ENCODE measurements around the gene SLC7A8.

The SLC7A8 gene

DNA sequence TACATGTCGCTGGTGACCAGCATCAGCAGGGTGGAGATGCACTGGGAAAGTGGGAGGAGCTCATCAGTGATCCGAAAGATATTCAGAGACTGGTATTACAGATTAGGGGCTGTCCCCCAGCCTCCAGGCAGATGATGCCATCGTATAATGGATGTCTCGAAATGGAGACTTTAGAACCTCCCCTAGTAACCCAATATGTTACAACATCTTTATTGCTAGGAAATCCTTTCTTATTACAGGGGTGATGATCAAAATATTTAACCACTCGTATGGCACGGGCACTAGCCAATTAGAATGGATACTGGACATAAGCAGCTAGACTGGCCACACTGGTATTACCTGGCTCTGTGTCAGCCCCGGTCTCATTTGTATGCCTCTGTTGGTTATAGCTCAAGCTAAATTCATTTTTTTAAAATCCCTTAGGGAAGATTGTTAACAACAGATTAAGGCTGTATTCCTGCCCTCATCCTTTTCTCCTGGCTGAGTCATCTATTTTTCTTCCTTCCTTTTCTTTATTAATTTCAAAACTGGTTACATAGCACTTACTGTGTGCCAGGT is 53.6 kb downstream of the SLC7A8 start:
- DNase-seq = no peak

DNA sequence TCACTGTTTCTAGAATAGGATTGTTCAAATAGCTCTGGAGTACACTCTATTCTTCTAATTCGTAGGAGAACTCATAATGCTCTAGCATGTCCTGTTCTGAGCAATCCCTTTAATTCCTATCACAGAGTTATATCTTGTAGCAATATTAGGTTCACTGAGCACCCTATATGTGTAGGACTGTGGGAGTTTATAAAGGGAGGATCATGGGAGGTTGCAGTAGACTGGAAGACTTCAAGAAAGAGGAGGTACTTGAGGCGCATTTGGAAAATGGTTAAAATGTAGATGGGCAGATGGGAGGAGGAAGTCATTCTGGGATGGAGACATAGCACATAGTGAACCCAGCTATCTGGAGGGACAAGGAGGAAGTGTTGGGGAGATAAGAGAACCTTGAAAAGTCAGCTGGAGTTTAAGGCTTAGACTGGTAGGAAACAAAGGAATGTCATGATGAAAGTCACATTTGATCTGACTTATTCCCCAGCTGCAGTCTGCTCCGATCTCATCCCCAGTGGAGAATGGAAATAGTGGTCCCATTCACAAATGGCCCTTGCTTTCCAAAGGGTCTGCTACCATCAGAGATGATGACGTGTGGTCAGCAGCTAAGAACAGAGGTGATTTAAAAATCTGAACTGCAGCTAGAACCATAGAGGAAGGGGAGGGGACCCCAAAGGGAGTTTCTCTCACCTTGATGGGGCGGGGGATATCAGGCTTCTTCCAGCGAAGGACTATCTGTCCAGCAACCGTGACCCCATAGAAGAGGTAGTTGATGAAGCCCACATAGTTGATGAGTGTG is 54.3 kb downstream of the SLC7A8 start:
- DNase-seq = no peak

DNA sequence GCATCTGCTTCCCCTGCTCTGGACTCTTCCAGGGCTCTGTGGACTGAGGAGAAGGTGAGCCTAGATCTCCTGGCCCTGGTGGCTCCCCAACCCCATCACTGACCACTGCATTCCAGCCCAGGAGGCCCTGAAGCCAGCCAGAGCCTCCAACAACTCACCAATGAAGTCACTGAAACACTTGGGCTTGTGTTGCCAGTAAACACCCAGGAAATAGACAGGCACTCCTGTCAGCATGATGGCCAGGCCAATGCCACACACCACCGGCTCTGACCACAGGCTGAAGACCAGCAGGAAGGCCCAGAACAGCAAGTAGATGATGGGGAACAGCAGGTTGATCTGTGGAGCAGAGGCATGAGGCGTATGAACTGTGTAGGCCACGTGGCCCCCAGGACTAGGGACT is 55.6 kb downstream of the SLC7A8 start:
- DNase-seq = no peak

DNA sequence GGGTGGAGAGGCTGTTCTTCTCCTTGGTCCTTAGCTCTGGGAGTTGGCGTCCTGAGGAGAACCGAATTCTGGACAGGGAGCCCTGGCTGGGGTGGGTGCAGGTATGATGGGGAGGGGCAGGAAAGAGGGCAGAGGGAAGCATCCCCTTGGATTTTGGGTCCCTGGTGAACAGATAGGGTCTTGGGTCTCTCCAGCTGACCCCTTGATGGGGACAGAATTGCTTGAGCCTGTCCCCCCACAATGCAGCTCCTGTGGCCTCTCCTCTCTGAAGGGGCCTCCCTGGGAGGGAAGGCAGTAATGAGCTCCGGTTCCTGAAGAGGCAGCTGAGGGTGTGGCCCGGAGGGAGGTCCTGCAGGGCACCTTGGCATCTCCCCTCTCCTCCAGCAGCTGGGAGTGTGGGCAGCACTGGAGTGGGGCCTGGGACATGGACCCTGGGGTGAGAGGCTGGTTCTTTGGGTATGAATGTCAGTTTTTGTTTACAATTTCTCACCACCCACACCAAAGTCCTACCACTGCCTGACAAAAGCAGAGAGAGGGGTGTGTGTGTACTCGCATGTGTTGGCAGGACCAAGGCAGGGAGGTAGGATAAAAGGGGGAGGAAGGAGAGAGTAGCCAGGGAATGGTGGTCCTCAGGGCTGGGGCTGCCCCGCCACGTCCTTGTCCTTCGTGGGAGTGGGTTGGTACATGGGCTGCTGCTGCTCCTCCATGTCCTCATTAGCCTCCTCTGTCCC is 56.7 kb downstream of the SLC7A8 start:
- no peak for DNase-seq

DNA sequence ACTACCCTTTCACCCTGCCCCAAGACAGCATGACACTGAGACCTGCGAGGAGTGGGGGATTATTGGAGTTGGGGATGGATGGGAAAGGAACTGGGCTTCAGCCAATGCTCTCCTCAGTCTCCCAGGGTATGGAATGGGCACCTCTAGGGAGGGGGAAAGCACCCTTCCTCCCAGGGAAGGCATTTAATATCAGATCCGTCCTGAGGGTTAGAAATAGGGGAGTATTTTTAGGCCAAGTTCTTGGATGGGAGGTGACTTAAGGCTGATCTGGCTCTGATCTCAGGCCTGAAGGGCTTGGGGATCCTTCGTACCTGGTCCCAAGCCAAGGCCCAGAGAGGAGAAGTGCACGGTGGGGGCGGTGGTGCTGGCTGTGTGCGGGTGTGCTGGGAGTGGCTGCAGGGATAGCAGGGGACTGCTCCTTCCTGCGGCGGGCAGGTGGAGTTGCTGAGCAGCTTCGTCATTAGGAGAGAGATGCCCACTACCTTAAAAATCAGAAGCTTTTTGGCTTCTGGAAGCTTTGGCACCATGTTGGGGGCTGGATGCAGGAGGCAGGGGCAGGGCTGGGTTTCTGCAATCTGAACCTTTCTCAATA is 57.4 kb downstream of the SLC7A8 start:
- no peak for DNase-seq

DNA sequence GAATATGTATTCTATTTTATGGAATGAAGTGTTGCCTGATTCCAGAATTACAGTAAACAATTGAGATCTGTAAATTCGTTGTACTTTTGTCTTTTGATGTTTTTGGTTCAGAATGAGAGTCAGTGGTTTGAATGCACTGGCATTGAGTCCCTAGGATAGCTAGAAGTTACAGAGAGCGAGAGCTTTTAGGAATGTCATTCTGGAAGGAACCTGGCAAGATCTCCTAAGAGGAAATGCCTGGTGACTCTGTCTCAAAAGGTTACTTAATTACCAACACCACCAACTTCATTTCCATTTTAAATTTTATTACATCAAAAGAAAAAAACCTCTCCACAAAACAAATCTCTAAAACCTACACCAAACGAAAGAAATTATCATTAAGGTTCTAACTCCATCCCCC is 58.4 kb downstream of the SLC7A8 start:
- no peak for DNase-seq

DNA sequence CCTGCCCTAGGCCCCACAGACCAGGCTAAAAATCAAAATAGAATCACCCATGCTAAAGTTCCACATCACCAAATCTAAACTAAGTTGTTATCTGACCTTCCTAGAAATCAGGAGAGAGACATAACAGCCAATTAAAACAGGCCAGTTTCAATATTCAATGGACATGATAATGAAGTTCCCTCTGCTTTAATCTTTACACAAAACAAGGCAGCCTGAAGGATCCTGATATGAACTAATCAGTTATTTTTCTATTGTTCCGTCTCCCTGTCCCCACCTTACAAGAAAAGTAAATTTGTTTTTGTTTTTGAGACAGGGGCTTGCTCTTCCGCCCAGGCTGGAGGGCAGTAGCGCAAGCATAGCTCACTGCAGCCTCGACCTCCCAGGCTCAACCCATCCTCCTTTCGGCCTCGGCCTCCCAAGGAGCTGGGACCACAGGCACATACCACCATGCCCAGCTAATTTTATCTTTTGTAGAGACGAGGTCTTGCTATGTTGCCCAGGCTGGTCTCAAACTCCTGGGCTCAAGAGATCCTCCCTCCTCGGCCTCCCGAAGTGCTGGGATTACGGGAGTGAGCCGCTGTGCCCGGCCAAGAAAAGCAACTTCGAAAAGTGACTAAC is 59.0 kb downstream of the SLC7A8 start:
- no peak for DNase-seq

DNA sequence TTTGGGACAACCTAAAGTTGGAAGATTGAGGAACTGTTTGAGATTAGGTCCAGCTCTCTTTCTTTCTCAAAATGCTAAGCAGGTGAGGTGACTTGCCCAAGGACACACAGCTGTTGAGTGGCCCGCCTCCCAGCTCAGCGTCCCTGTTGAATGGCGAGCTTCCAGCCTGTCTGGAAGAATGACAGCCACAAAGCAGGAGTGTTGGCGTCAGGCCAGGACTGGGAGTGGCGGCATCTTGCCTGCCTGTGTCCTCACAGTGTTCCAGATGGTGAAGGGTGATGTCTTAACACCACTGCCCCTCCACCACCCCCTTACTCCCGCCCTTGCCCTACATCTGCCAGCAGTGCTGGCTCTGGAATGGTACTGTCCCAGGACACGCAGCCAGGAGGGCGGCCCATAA is 60.0 kb downstream of the SLC7A8 start:
- no peak for DNase-seq

DNA sequence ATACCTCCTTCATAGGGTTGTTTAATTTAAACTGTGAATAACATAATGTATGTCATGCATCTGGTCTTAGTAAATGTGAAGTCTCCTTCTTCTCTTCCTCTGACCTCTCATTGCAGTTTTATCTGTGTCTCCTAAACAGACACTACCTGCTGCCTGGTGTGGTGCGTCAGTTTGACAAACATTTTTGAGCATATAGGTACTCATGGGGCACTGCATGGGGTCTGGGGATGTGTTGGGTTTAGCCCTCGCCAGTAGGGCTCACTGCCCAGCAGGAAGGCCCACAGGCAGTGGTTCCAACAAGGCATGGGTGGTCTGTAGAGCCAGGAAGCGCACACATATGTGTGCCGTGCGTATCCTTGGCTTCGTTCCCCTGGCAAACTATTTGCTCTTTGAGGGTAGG is 61.4 kb downstream of the SLC7A8 start:
- no peak for DNase-seq

DNA sequence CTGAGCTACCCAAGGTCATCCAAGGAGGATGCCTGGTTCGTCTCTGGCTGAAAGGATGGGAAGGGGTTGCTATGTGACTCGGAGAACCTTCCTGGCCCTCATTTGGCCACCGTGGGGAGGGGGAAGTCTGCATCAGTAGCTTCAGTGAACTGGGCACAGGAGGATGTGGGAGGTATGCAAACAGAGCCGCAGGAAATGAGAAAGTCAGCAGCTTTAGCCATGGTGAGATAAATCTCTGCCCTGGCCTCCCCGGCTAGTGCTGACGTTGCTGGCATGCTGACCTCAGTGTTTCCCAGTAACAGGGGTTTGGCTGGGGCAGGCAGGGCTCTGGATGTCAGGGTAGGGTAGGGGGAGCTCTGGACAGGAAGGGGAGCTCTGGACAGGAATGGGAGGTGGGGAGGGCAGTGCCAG is 62.1 kb downstream of the SLC7A8 start:
- no peak for DNase-seq

DNA sequence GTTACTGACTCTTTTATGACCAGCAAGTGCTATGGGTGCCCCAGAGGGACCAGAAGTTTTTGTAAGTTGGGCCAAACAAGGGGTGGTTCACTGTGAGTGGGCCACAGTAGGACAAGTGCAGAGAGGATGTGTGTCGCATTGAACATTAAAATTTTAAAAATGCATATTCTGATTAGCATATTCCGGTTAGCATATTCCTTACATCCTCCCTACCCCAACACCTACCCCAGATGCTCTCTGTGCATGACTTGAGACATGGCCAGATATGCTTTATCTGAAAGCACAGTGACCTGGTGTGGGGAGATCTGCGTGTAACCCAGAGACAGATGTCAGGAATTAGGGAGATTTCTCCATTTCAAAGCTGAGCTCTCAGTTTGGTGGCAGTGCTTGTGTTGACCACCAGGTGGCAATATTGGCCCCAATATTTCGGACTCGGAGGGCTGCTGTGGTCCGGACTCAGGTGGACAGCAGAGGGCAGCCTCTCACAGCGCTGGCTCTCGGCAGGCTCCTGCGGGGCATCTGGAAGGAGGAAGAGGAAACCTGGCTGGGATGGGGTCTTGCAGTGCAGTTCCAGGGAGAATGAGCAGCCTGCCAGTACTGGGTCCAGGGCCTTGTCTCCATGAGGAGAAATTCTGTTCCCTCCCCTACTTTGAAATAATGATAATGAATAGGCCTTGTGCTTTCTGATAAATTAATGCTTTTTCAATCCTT is 62.8 kb downstream of the SLC7A8 start:
- DNase-seq = peak; percentile 78

DNA sequence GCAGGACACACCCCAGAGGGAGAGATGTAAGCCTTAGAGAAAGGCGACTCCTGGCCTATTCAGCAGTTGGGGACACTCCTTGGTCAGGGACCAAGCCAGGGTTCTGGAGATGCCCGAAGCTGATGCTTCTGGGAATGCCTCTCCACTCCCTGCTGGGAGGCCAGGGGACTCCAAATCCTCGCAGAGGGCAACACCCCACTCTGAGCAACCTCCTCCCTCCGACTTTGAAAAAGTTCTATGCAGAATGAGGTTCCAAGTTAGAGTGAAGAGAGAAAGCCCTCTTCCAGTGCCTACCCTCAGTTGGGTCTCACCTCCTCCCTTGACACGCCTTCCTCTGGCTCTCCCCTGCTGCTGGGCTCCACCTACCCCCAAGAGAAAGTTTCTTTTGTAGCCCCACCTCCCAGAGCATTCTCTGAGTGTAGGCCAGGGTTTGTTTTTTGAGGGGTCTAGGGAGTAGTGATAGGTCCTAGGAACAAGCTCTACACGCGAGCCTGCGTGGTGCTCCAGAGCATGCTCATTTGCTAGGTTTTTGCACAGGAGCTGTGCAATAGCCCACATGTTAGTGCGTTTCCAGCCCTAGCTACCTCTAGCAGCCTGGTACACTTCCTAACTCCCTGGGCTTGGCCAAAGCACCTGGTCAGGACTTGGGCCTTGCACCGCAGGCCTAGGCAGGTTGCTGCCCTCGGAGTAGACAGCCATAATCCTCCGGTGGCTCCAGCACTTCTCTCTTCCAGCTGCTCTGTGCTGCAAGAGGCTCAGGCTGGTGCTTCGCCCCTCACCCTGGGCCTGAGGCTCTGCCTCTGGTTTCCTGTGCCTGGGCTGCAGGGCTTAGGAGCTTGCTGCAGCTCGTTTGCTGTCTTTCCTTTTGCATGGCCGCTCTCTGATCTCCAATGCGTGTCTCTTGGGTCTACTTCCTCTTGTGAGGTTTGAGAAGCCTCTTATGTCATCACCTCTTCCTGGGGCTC is 63.8 kb downstream of the SLC7A8 start:
- peak in 1 of 2 donors; percentile 25 for DNase-seq

DNA sequence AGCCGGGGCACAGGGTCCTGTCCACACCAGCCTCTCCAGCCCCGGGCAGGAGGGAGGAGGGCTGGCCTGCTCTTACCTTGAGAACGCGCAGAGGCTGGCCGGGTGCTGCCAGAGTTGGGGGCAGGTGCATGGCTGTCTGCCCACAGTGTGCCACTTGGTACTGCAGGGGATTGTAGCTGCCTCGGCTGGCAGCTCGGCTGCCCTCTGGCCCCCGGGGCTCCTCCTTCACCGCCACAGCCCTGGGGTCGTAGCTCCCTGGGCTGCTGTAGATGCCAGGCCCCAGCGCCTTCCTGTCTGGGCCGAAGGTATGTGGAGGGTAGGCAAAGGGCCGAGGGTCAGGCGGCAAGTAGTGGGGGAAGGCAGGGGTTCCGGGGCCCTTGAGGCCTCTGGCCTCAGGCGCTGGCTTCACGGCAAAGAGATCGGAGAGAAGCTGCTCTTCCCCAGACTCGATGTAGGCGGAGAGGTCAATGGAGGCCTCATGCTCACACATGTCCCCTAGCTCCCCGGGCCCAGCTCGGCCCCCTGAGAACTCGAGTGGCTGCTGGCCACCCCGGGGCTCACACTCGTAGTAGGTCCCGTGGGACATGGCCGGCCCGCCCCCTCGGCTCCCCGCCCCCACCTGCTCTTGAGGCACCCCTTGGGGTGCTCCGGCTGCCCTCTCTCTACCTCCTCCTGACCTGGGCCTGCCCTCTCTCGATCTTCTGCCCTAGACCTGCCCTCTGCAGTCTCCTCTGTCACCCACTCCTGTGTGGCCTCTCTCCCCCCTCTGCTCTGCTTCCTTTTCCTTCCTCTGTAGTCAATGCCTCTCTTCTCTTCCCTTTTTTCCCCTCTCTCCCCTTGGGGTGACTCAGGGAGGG is 64.7 kb downstream of the SLC7A8 start, which contains the start of gene CEBPE:
Gene CEBPE (minus strand): TSS at position 750 of the 857 bp plus-strand sequence. CDS start 164 bp downstream, at position 586.
- DNase-seq = no peak

DNA sequence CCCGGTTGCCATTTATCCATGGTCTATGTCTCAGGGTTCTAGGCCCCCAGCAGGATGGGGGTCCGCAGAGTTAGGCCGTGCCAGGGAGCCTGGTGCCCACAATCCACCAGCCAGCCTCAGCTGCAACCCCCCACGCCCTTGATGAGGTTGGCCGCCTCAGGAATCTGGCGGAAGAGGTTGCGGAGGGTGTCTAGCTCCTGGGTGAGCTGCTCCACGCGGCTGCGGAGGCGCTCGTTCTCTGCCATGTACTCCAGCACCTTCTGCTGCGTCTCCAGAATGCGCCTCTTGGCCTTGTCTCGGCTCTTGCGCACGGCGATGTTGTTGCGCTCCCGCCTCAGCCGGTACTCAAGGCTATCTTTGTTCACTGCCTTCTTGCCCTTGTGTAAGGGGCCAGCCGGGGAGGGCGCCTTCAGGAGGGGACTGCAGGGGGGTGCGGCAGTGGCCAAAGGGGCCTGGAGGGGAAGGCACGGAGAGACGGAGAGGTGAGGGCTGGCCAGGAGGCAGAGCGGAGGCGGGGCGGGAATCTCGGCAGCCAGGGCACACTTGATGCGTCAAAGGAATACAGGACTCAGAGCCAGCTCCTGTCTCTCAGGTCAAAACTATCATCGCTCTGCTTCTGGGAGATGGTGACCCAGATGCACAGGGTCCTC is 66.0 kb downstream of the SLC7A8 start:
- DNase-seq = no peak

DNA sequence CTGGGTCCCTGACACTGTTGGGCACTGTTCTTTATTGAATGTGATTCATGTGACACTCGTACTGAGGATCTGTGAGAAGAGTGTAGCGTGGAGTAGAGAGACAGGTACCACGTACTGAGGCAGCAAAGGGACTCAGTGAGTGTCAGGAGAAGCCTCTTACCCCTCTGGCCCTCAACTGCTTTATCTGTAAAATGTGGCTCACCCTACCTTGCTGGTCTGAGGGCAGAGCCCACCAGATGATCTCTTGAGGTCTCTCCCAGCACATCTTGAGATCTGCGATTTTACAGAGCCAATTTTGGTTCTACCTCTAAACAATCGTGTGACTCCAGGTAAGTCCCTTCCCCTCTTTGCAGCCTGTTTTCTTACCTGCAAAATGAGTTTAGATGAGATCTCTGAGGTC is 67.5 kb downstream of the SLC7A8 start:
- no peak for DNase-seq

DNA sequence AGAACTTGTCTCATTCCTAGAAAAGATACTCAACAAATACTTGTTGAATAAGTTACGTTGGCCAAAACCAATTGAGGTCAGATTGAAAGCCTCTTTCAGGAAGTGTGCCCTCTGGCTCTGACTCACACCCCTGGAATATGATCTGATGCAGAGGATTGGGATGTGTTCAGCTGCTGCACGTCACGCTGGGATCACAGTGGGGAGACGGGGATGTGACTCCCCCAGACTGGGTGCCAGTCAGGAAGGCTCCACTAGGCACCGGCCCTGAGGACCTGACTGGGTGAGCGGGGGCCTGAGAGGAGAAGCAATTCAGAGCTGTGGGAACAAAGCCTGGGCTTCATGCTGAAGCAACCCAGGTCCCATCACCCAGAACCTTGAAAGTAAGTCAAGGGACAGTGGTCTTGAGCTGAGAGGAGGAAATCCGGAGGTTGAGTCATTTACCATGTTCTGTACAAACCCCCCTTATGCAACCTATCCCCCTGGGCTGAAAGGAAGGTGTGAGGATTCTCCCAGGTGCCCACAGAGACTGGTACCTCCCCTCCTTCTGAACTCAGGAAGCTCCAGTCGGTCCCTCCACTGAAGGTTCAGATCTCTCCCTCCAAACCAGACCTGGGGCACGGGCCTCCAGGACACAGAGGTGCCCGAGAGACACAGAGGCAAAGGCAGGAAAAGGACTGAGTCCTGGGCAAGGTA is 68.3 kb downstream of the SLC7A8 start:
- DNase-seq = no peak

DNA sequence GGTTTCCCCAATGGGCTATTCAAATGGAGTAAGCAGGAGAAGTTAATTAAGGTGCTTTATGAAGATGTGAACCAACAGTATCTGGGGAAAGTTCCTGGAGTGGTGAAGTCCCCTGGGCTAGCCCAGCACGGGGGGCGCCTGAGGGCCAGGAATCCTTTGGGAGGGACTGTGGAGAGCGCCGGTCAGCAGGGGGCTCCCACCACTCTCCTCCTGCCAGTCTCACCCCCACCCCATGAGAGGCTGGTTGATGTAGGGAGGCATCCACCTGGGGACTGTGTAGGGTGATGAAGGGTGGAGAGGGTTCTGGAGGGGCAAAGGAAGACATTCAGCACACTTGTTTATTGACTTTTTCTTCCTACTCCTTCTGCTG is 68.8 kb downstream of the SLC7A8 start:
- no peak for DNase-seq

DNA sequence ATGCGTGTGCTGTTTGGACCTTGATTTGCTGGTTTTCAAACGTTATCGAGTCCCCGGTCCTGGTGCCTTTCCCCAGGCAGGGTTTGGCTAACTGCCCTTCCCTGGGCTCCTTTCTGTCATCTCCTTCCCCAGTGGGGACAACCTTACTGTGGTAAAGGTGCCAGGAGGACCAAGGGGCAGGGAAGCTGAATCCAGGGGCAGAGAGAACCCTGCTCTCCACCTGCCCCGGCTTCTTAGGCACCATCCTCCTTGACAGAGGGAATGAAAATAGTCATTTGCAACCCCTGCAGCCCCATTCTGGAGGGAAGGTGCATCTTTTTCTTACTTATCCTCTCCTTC is 69.4 kb downstream of the SLC7A8 start:
- no peak for DNase-seq

DNA sequence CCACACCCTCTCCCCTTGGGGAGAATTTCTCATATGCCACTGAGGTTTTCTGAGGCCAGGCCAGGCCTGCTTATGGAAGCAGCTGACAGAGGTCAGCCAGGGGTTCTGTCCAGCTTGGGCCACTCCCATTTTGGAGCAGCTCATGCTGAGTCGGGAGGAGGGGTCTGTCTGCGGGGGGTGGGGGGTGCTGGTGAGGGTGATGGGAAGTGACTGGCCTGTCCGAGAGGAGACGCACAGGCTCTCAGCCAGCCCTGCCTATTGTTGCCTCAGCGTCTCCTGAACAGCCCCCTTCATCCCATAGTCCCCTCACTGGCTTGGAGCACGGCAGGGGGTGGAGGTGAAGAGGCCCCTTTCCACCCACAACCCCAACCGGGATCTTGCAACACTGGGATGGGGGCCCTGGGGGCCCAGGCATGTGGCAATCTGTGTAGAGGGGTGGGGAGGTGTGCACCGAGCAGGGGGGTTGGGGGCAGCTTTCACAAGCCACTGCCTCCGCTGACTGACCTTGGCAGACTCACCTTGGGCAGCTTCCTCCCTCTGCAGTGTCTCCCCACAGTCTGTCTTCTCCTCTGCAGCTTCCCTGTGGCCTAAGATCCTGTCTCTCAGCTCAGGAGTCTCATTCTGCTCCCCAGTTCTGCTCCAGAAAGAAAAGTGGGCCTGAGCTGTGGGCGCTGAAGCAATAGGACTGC is 69.9 kb downstream of the SLC7A8 start:
- no peak for DNase-seq

All from stimulated activated CD4-positive, alpha-beta T cell treated with anti-CD3 and anti-CD28 coated beads, Interleukin-2, amount 100 ng/mL, for 48 hours (primary cell).